Esophagus squamous epithelium (tissue), 4 donors: ENCODE results near the gene OGFOD3.
"Not testable (repeated sequence)": the region's sequence is repeated elsewhere in the genome, so short reads cannot be mapped to it uniquely, and the experiment has no call there.

Experiments used
- POLR2A ChIP-seq, 4 donors: fragments of 450-650 bp; IDR thresholded peaks; one replicate each; pipeline ENCODE4 v1.6.1; 2017; ENCODE audit warnings: antibody characterized with exemption in 4 of 4, mild to moderate bottlenecking in 4 of 4, moderate library complexity in 3 of 4
- TF ChIP-seq, protein P1 (sequence below), 6 experiments: fragments of 450-650 bp in 4 of 6; fragments of 200-600 bp in 2 of 6; sonication (generic) in 2 of 6; IDR thresholded peaks; one replicate each; pipeline ENCODE4 v1.5.1; 2016 to 2019; ENCODE audit warnings: antibody characterized with exemption in 6 of 6, mild to moderate bottlenecking in 4 of 6, moderate library complexity in 4 of 6

DNA sequence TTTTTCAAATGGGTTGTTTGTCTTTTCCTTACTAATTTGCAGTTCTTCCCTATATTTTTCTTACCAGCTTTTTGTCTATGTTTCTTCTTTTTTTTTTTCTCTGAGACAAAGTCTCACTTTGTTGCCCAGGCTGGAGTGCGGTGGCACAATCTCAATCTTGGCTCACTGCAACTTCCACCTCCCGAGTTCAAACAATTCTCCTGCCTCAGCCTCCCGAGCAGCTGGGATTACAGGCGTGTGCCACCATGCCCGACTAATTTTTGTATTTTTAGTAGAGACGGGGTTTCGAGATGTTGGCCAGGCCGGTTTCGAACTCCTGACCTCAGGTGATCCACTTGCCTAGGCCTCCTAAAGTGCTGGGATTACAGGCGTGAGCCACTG, 45.3 kb downstream of the OGFOD3 start:
- TF ChIP-seq, protein P1, sequence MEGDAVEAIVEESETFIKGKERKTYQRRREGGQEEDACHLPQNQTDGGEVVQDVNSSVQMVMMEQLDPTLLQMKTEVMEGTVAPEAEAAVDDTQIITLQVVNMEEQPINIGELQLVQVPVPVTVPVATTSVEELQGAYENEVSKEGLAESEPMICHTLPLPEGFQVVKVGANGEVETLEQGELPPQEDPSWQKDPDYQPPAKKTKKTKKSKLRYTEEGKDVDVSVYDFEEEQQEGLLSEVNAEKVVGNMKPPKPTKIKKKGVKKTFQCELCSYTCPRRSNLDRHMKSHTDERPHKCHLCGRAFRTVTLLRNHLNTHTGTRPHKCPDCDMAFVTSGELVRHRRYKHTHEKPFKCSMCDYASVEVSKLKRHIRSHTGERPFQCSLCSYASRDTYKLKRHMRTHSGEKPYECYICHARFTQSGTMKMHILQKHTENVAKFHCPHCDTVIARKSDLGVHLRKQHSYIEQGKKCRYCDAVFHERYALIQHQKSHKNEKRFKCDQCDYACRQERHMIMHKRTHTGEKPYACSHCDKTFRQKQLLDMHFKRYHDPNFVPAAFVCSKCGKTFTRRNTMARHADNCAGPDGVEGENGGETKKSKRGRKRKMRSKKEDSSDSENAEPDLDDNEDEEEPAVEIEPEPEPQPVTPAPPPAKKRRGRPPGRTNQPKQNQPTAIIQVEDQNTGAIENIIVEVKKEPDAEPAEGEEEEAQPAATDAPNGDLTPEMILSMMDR (IDR thresholded peaks at IDR 0.05): not testable (repeated sequence)
- not testable (repeated sequence) for TF ChIP-seq POLR2A (IDR thresholded peaks at IDR 0.05)
